ENCODE measurements around the gene HSPB9. TPM values are rescaled to one million over a fixed set of nuclear protein-coding genes. Genes with fewer than 3 reads are reported as not detected.

The HSPB9 gene
- total and polyA plus RNA-seq, 10 of the 15 experiments (the other 5 are each of a cell fraction or from before 2014, with no cell fraction given): 0.04 to 0.40 (median 0.11) TPM; not detected in 7

DNA sequence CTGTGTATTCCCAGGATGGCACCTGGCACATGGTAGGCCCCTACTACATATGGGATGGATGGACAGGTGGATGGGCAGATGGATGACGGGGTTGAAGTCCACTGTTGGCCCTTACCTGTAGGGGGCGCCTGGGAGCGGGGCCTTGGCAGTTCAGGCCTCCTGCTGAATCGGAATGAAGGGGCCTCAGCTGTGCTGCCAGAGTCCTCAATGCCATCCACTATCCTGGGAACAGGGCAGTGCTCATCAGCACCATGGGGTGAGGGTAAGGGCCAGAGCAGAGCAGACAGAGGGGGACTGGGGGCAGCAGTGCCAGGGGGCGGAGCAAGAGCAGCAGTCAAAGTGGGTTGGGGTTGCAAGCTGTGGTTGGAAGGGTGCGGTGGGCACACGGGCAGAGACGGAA, 40.5 kb downstream of the HSPB9 start:
- 48% methylated on average over 8 of the region's 8 CpGs for WGBS (ENCODE audit: insufficient coverage, insufficient replicate concordance, low lambda C conversion rate, missing lambda C conversion rate)
- DNase-seq (ENCODE audit: low read depth, low spot score): no peak
- TF ChIP-seq BCL11A (IDR thresholded peaks at IDR 0.05; ENCODE audit: low read depth, low read length): no peak
- TF ChIP-seq, protein P1, sequence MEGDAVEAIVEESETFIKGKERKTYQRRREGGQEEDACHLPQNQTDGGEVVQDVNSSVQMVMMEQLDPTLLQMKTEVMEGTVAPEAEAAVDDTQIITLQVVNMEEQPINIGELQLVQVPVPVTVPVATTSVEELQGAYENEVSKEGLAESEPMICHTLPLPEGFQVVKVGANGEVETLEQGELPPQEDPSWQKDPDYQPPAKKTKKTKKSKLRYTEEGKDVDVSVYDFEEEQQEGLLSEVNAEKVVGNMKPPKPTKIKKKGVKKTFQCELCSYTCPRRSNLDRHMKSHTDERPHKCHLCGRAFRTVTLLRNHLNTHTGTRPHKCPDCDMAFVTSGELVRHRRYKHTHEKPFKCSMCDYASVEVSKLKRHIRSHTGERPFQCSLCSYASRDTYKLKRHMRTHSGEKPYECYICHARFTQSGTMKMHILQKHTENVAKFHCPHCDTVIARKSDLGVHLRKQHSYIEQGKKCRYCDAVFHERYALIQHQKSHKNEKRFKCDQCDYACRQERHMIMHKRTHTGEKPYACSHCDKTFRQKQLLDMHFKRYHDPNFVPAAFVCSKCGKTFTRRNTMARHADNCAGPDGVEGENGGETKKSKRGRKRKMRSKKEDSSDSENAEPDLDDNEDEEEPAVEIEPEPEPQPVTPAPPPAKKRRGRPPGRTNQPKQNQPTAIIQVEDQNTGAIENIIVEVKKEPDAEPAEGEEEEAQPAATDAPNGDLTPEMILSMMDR (IDR thresholded peaks at IDR 0.05 in 2 of 3, conservative IDR thresholded peaks at IDR 0.05 in 1 of 3; ENCODE audit: control insufficient read depth in 2 of 3, extremely low read depth in 1 of 3, insufficient read depth in 1 of 3, low read depth in 3 of 3, low read length in 3 of 3): peak; percentile 24 to 66 (median 66); a peak in 5 of 6 replicates
- H3K4me1 ChIP-seq (ENCODE audit: control insufficient read depth, insufficient read depth, low read length): peaks cover 9% of the 10 kb centered on the region
- intact Hi-C loops (cut with micrococcal nuclease; ENCODE audit: unreplicated experiment): no loop called here
- no TSS peak for BruUV-seq (replicated peaks)
- POLR2A ChIA-PET: no interaction called here
- H3K9ac ChIP-seq (ENCODE audit: control insufficient read depth, insufficient read depth, low read length): no peak overlapping the region
- FAIRE-seq: no peak
- H3K27ac ChIP-seq (ENCODE audit: control insufficient read depth, insufficient read depth): no peak overlapping the region
- no peak overlapping the region for H3K4me2 ChIP-seq (ENCODE audit: control insufficient read depth, insufficient read depth)
- CTCF ChIA-PET: interaction anchor here (1.0 to 3.6 kb wide), 3 partner anchors 9 to 42 kb away, joined by 5 to 33 read pairs (median 8); partner anchors contain the start of genes KAT2A and KCNH4
- H3K9me3 ChIP-seq (replicated peaks; ENCODE audit: control insufficient read depth, insufficient read depth, low read length): no peaks in the 10 kb centered on the region
- H3K4me3 ChIP-seq: no peak overlapping the region
- in situ Hi-C loops (cut with MboI): no loop called here
- peak; percentile 67 for ATAC-seq
- SMC1A ChIA-PET (ENCODE audit: uncharacterized antibody, unreplicated experiment): interaction anchor here (0.8 to 2.2 kb wide), 2 partner anchors 16 to 18 kb away, joined by 4 to 11 read pairs; partner anchors contain the start of gene KCNH4
- no peaks in the 10 kb centered on the region for H4K20me1 ChIP-seq (ENCODE audit: control insufficient read depth, insufficient read depth)
- H2AFZ ChIP-seq (ENCODE audit: control insufficient read depth, low read depth, low read length): no peak overlapping the region
- H3K79me2 ChIP-seq (ENCODE audit: control insufficient read depth, insufficient read depth, low read length): no peaks in the 10 kb centered on the region
- no peaks in the 10 kb centered on the region for H3K27me3 ChIP-seq (replicated peaks in 1 of 2; ENCODE audit: control insufficient read depth in 2 of 2, insufficient read depth in 2 of 2, low read length in 1 of 2)
- no peaks in the 10 kb centered on the region for H3K36me3 ChIP-seq (ENCODE audit: control insufficient read depth in 2 of 2, insufficient read depth in 2 of 2, low read length in 1 of 2)
- RAD21 ChIA-PET (ENCODE audit: unreplicated experiment): interaction anchor here (1.4 kb wide), 1 partner anchor 17 kb away, joined by 4 read pairs; the partner anchor contains the start of gene KCNH4

DNA sequence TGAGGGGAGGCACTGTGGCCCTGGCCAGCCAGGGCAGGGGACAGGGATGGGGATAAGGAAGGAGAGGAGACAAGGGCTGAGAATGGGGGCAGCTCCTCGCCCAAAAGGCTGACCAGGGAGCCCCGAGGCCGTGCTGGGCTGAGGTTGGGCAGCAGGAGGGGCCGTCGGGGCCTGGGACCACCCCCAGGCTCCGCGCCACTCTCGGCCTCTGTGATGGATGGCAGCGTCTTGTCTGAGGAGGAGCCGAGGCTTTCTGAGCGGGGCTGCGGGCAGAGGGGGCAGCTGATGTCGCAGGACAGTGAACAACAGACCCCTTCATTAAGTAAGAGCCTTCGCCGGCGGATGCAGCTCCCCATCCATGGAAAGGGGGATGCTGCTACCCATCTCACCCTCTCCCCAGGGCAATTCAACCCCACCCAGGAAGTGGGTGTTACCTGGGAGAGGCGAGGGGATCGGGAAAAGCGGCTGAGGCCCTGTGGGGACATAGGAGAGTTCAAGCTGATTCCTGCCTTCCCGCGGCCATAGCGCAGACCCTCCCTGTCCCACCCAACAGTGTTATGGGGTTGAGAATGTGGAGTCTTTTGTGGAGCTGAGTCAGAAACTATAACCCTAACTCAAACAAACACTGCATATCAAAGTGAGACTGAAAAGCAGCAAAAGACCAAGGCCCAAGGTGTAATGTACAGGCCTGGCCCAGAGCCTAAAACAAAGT, 41.2 kb downstream of the HSPB9 start:
- intact Hi-C loops (cut with micrococcal nuclease; ENCODE audit: unreplicated experiment) (no loop called here), in situ Hi-C loops (cut with MboI) (no loop called here)
- H3K27me3 ChIP-seq (replicated peaks in 1 of 2; ENCODE audit: control insufficient read depth in 2 of 2, insufficient read depth in 2 of 2, low read length in 1 of 2): no peaks in the 10 kb centered on the region
- H3K4me1 ChIP-seq (ENCODE audit: control insufficient read depth, insufficient read depth, low read length): peaks cover 9% of the 10 kb centered on the region
- H3K9ac ChIP-seq (ENCODE audit: control insufficient read depth, insufficient read depth, low read length): no peak overlapping the region
- no peaks in the 10 kb centered on the region for H4K20me1 ChIP-seq (ENCODE audit: control insufficient read depth, insufficient read depth)
- H3K9me3 ChIP-seq (replicated peaks; ENCODE audit: control insufficient read depth, insufficient read depth, low read length): no peaks in the 10 kb centered on the region
- ATAC-seq (no peak), DNase-seq (ENCODE audit: low read depth, low spot score) (no peak), FAIRE-seq (no peak)
- TF ChIP-seq, protein P2, sequence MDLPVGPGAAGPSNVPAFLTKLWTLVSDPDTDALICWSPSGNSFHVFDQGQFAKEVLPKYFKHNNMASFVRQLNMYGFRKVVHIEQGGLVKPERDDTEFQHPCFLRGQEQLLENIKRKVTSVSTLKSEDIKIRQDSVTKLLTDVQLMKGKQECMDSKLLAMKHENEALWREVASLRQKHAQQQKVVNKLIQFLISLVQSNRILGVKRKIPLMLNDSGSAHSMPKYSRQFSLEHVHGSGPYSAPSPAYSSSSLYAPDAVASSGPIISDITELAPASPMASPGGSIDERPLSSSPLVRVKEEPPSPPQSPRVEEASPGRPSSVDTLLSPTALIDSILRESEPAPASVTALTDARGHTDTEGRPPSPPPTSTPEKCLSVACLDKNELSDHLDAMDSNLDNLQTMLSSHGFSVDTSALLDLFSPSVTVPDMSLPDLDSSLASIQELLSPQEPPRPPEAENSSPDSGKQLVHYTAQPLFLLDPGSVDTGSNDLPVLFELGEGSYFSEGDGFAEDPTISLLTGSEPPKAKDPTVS (IDR thresholded peaks at IDR 0.05; ENCODE audit: low read depth, low read length): no peak
- TF ChIP-seq USF2 (IDR thresholded peaks at IDR 0.05; ENCODE audit: borderline replicate concordance, low read depth, low read length) (no peak), BCLAF1 (IDR thresholded peaks at IDR 0.05) (no peak)
- SMC1A ChIA-PET (ENCODE audit: uncharacterized antibody, unreplicated experiment): interaction anchor here (0.8 to 2.2 kb wide), 2 partner anchors 15 to 17 kb away, joined by 4 to 11 read pairs; partner anchors contain the start of gene KCNH4
- H2AFZ ChIP-seq (ENCODE audit: control insufficient read depth, low read depth, low read length): no peak overlapping the region
- CTCF ChIA-PET: interaction anchor here (1.0 to 3.6 kb wide), 3 partner anchors 10 to 43 kb away, joined by 5 to 33 read pairs (median 8); partner anchors contain the start of genes KAT2A and KCNH4
- WGBS (ENCODE audit: insufficient coverage, insufficient replicate concordance, low lambda C conversion rate, missing lambda C conversion rate): 72% methylated on average over 22 of the region's 22 CpGs
- POLR2A ChIA-PET: no interaction called here
- no peaks in the 10 kb centered on the region for H3K79me2 ChIP-seq (ENCODE audit: control insufficient read depth, insufficient read depth, low read length)
- no peak overlapping the region for H3K4me2 ChIP-seq (ENCODE audit: control insufficient read depth, insufficient read depth)
- RAD21 ChIA-PET (ENCODE audit: unreplicated experiment): no interaction called here
- H3K4me3 ChIP-seq: no peak overlapping the region
- H3K27ac ChIP-seq (ENCODE audit: control insufficient read depth, insufficient read depth): no peak overlapping the region
- BruUV-seq (replicated peaks): no TSS peak
- H3K36me3 ChIP-seq (ENCODE audit: control insufficient read depth in 2 of 2, insufficient read depth in 2 of 2, low read length in 1 of 2): no peaks in the 10 kb centered on the region
